HG03521 (cell line): ENCODE measurements around the gene ZNF281.
A peak's percentile ranks its signal among the peaks of the same experiment; 100 is the strongest.

Source experiments
- ATAC-seq: cut with Tn5 transposase; IDR thresholded peaks from one replicate; pipeline ENCODE4 v1.9.1; 2021; ENCODE audit warnings: mild to moderate bottlenecking, moderate library complexity; ENCODE audit not compliant: unreplicated experiment

Gene ZNF281

DNA sequence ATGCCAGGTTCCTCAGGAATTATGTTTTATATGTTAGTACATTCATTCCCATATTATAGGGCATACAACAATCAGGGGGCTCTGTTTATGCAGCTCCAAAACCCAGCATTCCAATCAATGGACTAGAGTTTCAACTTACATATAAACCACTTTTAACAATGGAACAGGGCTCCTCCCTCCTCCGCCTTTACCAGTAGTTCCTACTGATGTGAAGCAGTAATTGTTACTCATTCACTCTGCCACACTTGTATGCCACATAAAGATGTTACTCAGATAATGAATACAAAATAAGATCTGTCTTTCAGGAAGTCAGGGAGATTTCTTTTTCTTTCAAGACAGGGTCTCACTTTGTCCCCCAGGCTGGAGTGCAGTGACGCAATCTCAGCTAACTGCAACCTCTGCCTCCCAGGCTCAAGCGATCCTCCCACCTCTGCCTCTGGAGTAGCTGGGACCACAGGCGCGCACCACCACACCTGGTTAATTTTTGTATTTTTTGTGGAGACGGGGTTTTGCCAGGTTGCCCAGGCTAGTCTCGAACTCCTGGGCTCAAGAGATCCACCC, 17.1 kb downstream of the ZNF281 start:
- ATAC-seq, result no peak

DNA sequence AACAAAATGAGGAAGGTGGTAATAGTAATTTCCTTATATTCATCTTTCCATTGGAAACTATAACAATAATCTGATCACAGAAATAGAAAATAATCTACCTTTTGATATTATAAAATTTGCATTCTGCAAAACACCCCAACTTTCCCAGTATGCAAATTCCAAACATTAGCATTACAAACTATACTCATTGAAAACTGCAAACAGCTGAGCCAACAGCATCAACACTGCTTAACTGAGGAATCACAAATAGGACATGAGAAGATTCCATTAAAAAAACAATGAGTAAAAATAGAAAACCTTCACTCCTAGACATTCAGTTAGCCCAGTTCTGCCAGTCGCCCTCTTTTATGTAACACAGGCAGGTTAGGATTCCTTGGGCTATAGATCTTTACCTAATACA, 18.1 kb downstream of the ZNF281 start:
- ATAC-seq, result no peak

DNA sequence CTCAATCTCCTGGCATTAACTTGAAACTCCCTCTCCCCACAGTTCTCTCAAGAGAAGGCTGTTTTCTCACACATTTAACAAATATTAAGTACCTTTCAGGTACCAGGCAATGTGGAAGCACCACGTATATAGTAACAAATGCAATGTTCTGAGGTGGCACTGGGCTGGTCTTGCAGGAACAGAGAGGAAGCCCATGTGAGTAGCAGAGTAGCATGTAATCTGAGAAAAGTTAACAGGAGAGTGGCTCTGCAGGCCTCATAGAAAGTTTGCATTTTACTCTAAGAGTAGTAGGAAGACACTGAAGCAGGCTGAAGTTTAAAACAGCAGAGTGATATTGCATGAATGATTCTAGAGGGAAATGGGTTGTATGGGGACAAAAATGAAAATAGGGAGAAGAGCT, 21.0 kb downstream of the ZNF281 start:
- ATAC-seq, result no peak

DNA sequence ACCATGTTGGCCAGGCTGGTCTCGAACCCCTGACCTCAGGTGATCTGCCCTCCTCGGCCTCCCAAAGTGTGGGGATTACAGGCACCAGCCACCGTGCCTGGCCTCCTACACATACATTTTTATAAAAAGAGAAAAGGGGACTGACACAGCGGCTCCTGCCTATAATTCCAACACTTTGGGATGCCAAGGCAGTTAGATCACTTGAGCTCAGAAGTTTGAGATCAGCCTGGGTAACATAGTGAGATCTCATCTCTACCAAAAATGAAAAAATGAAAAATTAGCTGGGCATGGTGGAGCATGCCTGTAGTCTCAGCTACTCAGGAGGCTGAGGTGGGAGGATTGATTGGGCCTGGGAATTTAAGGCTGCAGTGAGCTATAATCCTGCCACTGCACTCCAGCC, 23.4 kb downstream of the ZNF281 start:
- ATAC-seq, result no peak

DNA sequence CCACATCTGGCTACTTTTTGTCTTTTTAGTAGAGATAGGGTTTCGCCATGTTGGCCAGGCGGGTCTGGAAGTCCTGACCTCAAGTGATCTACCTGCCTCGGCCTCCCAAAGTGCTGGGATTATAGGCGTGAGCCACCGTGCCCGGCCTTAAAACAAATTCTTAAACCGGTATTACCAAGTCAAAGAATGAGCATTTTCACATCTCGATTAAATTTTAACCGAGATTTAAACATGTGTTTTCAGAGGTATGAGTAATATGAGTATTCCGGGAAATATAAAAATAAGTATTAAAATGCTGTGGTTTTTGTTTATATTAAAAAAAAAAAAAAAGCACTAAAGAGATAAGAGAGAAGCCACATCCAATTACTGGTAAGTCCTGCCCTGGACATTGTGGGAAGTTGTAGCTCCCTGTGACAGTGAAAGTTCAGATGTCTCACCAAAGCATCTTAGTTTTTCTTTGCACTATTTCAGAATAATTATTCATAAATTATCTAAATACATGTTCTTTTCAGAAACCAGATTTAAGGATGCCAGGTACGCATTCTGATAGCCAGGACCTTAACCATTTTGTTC, 24.9 kb downstream of the ZNF281 start:
- ATAC-seq, result no peak

DNA sequence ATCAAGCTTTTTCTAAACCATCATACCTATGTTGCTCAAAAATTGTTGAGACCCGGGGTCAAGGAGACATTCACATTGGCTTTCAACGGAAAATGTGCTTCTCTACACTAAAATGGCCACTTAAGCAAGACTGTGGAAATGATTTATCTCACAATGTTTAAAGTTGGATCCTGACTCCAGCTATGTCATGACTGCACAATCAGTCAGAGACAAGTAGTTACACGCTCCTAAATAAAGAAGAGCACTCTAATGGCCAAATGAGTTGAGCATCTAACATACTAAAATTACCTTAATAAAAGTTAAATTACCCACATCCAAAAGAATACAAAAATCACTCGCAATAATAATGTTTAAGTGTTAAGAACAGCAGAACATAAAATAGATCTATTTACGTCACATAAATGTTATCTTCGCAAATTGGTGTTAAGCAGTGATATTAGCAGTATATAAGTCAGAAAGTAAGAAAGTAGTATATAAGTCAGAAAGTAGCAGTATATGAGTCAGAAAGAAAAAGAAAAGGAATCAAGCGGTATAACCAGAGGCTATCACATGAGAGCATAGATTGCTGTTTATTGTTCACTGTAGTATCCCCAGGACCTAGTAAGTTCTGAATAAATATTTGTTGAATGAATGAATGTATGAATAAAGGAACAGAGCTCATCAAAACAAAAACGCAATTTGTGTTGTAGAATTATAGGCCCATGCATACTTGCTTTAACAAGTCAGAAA, 28.4 kb downstream of the ZNF281 start:
- no peak for ATAC-seq

DNA sequence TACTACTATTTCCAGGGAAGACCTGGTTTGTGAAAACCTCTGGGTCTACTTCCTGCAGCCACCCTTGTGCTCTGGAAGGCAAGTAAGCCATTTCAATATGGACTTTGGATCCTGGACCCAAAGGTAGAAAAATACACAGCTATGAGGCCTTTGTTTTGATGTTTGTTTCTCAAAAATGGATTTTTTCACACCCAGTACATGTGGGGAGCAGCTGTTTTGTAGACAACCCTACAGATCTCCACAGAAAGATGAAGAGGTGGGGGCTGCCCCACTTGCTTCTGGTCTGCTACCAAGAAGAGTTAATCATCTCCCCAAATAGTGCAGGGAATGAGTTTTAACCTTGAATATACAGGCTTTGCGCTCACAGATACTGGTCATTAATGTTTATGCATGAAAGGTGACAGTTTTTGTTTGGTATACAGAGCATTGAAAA, 29.2 kb downstream of the ZNF281 start:
- ATAC-seq, result peak; percentile 44

DNA sequence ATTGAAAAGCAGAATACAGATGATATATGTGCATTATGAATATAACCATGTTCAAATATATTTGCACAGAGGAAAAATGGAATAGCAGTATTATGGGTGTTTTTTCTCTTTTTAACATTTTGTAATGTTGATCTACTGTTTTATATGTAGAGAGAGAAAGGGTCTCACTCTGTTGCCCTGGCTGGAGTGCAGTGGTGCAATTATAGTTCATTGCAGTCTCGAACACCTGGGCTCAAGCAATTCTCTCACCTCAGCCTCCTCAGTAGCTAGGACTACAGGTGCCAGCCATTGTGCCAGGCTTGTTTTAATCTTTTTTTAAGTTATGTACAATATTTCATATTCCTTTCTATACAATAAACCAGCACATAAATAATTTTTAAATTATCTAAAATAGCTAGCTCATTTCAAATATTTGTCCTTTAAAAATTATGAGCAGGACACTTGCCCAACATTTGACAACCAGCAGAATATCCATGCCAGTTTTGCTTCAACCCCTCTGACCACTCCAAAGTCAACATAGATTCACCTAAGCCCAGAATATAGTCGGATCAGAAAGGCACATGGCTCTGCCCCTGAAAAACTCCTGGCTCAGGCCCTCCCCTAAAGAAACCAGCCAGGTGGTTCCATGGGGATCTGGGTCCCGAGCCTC, 29.8 kb downstream of the ZNF281 start:
- no peak for ATAC-seq

DNA sequence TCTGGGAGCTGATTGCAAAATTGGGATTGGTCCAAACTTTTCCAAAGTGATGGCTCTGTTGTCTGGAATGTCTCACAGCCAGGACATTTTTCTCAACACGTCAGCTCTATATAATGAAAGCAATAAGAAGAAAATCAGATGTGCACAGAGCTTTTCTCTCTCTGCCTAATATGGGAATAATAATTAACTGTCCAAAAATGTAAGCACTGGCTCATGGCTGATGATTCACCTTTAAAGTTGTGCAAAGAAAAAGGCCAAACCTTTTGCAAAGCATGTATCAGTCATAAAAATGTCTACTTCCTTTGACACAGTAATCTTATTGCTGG, 30.4 kb downstream of the ZNF281 start:
- ATAC-seq, result no peak

DNA sequence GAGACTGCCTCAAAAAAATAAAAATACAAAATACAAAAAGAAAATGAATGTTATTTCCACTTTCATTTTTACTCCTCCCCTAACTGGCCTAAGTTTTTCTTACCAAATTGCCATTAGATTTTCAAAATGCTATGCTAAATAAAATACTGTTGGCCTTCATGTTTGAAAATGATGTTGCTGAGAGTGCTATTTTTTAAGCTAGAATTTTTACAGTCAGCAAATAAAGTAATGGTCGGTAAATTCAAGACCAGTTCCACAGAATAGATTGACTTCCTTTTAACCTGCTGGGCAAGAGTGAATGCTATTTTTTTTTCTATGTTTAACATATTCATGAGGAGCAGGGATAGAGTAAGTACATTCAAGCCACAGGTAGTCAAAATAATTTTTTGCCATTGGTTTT, 31.7 kb downstream of the ZNF281 start:
- no peak for ATAC-seq

DNA sequence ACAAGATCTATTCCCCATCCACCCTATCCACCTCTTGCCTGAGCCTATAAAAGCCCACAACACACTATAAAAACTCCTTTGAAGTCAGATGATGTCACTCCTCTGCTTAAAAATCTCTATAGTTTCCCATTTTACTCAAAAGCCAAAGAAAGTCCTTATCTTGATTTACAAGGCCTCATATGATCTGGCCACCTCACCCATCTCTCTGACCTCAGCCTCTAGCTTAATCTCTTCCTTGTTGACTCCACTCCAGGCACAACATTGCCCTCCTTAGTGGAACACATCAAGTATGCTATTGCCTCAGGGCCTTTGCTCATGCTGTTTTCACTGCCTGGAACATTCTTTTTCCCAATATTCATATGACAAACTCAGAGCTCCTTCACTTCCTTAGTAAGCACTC, 33.3 kb downstream of the ZNF281 start:
- no peak for ATAC-seq

DNA sequence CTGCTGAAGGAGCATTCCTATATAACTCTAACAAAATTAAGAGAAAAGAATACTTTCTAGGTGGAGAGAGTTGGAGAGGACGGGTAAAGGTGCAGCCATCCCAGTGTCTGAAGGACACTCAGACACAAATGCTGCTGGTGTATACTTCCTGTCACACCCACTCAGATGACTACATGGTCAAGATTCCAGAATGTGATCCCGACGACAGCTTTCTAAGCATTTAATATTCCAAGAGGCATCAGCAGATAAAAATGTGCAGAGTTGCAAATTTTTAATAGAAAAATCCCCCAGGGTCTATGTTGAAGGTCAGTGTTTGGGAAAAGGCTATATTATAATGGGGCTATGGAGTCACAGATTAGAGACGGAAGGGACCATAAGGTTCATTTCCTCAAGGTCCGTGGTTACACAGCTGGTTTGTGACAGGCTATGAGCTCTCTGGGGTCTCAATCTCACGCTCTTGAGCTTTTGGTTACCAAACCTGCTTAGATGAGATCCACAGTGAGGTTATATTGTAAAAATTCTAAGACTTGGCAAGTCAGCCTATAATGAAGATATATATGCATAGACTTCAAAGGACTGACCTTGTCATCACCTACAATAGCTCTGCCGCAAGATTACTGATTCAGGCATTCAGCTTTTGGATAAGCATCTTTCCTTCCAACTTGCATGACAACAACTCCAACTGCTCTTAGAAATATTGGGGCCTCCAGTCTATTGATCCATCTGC, 35.1 kb downstream of the ZNF281 start:
- ATAC-seq, result no peak

DNA sequence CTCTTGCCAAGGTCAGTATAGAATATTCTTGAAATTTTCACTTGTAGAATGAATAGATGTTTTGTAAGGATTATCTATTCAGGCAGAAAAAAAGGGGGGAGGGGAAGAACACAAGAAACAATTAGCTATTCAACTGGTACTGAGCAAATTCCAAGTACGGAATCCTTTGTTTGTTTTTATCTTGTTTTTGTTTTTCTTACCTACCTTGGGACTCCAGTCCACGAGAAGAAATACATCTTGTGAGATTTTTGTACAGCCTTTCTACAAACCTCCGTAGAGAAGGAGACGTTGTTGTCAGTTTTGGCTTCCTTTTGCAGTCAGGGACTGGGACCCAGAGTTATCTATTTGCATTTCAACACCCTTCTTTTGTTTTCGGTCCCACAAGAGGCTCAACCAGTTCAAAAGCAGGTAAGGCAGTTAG, 36.0 kb downstream of the ZNF281 start:
- no peak for ATAC-seq

DNA sequence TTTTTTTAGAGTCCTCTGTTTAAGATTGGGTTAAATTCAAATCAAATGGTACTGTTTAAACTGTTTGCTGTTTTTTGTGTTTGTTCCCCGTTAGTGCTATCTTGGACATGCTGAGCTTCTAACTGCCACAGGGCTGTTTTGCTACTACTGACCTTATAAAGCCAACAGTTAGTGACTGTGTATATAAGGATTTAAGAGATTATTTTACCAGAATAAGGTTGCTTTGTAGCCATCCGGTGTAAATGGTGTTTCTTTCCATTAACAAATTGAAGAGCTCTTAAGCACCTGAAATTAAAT, 37.0 kb downstream of the ZNF281 start:
- no peak for ATAC-seq

DNA sequence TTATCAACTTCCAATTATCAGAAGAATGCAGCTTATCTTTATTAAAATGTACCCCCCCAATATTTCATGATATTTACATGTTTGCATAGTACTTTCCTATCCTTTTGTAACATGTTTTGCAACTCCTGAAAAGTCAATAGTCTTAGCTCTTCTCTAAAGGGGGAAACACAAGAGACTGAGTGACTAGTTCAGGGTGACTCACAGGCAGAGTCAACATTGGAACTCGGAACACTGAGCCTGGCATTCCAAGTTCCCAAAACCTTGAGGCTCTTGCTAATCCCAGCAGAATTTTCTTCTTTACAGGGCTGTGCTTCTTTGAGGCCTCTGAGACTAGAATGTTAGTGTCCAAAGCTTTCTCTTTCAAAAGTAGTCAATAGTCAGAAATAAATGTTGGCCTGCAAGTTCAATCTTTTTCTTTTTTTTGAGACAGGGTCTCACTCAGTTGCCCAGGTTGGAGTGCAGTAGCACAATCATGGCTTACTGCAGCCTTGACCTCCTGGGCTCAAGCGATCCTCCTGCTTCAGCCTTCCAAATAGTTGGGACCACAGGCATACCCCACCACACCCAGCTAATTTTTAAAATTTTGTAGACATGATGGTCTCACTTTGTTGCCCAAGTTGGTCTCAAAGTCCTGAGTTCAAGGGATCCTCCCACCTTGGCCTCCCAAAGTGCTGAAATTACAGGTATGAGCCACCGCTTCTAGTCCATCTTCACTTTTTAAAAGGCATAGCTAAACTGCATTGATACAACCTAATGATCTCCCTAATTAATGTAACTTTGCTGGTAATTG, 37.5 kb downstream of the ZNF281 start:
- ATAC-seq, result no peak

DNA sequence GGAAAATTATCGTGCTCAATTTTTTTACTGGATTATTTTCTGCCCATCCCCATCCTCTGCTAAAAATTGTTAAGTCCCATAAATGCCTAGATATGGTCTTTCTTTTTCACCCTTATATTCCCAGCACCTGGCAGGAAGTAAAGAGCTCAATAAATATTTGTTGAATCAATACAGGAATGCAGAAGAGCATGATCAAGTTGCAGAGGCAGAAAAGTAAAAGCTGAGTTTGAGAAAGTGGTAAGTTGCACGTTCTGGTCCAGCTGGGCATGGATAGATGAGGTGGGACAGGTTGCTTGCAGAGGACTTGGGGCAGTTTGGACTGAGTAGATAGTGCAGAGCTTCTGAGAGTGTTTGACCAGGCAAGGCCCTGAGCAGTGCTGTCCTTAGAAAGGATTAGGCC, 40.1 kb downstream of the ZNF281 start:
- no peak for ATAC-seq

DNA sequence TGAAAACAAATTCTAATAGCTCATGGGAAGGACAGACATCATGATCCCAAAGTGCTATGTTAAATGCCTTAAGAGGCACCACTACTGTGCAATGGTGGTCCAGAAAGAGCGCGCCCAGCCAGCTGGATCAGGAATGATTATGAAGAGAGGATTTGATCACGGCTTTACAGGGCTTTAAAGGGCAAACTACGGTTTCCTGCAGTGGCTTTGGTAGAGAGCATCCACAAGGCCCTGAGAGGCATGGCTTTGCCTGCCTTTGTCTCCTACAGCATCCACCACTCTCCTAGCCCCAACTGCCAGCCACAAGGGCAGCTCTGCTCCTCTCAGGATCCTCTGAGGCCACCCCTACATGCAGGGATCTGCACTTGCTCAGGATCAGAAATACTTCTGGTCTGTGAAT, 40.7 kb downstream of the ZNF281 start:
- ATAC-seq, result no peak

DNA sequence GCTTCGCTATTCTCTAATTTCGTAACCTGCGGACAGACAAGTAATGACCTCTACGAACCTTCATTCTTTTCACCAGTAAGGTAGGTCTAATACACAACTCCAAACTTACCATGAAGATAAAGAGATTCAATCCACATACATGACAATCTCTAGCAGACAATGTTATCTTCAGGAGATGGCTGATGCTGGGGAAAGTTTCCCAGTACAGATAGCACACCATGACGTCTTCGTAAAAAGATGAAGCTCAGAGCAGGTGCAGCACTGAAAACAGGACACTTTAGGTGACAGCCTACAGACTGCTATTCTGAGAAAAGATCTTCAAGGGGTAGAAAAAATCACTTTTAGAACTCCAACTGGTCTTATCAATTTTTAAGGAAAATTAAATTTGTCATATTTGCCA, 41.3 kb downstream of the ZNF281 start:
- no peak for ATAC-seq

DNA sequence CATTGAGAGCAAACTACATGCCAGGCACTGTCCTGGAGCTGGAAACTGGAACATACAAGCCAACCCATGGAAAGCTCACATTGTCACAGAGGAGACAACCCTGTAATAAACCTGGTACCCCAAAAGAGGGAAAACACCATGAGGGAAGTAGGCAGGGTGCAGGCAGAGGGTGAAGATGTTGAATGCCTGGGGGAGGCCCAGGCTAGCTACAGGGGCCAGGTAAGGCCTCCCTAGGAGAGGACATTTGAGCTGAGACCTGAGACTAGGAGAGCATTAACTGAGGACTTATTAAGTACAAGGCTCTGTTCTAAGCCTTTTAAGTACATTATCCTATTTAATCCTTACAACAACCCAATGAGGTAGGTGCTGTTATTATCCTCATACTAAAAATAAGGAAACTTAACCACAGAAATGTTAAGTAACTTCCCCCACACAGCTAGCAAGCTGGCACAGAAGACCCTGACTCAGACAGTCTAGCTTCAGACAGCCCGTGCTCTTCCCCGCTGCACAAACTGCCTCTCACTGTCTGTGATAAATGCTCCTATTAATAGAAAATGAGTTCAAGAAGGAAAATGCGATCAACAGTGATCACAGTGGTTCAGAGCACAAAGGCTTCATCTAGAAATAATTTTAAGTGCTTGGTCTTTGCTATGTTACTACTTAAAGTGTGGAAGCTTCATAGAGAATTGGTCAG, 41.8 kb downstream of the ZNF281 start:
- ATAC-seq, result no peak

DNA sequence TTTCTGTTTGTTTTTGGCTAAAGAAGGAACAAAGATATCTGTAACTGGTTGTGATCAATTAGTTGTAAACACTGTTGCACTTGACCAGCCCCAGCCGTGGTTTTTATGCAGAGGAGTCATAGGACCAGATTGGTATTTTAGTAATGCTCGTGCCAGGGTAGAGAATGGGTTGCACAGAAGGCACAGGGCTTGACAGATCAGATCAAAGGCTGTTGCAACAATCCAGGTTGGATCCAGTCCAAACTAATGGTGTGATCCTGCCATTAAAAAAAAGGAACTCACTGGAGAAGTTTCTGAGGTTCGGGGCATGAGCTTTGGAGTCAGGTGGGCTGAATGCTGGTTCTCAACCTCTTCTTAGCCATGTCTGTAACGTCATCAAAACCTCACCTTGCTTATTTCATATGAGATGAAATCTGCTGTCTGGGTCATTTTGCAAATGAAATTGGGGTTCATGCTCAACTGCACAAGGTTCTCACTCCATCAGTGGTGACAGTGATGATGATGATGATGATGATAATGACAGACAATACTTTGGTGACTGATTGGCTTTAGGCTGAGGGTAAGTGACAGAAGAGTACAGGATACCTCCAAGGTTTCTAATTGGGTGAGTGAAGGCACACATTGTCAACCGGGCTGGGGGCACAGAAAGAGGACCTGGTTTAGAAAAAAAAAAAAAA, 43.1 kb downstream of the ZNF281 start:
- ATAC-seq, result no peak
